Measurements from ENCODE around the gene HNF1A.

DNA sequence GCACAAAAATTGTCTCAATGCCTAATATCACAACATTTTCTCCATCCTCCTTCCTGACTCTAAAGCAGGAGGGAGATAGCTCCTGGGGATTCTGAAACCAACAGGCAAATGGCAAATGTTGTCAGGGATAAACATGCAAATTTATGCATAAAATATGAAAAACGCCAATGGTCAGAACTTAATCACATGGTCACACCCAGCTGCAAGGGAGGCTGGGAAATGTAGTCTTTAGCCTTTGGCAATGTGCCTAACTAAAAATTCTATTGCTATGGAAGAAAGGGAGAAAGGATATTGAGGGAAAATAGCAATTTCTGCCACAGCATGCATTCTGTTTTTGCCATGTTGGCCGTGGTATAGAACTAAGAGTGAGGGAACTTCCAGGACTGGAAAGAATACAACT, 72.4 kb downstream of the HNF1A start:
- TF ChIP-seq, protein P1, sequence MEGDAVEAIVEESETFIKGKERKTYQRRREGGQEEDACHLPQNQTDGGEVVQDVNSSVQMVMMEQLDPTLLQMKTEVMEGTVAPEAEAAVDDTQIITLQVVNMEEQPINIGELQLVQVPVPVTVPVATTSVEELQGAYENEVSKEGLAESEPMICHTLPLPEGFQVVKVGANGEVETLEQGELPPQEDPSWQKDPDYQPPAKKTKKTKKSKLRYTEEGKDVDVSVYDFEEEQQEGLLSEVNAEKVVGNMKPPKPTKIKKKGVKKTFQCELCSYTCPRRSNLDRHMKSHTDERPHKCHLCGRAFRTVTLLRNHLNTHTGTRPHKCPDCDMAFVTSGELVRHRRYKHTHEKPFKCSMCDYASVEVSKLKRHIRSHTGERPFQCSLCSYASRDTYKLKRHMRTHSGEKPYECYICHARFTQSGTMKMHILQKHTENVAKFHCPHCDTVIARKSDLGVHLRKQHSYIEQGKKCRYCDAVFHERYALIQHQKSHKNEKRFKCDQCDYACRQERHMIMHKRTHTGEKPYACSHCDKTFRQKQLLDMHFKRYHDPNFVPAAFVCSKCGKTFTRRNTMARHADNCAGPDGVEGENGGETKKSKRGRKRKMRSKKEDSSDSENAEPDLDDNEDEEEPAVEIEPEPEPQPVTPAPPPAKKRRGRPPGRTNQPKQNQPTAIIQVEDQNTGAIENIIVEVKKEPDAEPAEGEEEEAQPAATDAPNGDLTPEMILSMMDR (IDR thresholded peaks at IDR 0.05): no peak
- TF ChIP-seq ZFX (IDR thresholded peaks at IDR 0.05; ENCODE audit: borderline replicate concordance): no peak

All from 22Rv1 (cell line).